ENCODE data around the gene WDR53. TPM values are rescaled to one million over a fixed set of nuclear protein-coding genes. Genes with fewer than 3 reads are reported as not detected.

The WDR53 gene
- total and polyA plus RNA-seq, 9 of the 15 experiments (the other 6 are each of a cell fraction or from before 2014, with no cell fraction given) = 13.0 to 34.5 (median 20.9) TPM

- peak; percentile 67; the same call in 1 of the 2 replicates for TF ChIP-seq ZBTB9 (CRISPR knock-in tag; IDR thresholded peaks at IDR 0.05)
- peak; percentile 63; the same call in 1 of the 2 replicates for TF ChIP-seq PHF8 (IDR thresholded peaks at IDR 0.05; ENCODE audit: borderline replicate concordance, low read length)
- TF ChIP-seq TAF9B (IDR thresholded peaks at IDR 0.05; ENCODE audit: partially characterized antibody) = no peak
- TF ChIP-seq ZBTB17 (CRISPR knock-in tag; IDR thresholded peaks at IDR 0.05) = no peak
- TF ChIP-seq SNRNP70 (optimal IDR thresholded peaks at IDR 0.05; ENCODE audit: low read depth, low read length) = no peak
- TF ChIP-seq DIDO1 (tag; IDR thresholded peaks at IDR 0.05; ENCODE audit: low read depth) = no peak
- no peak for TF ChIP-seq E2F5 (CRISPR knock-in tag; IDR thresholded peaks at IDR 0.05)
- TF ChIP-seq ARID3B (CRISPR knock-in tag; IDR thresholded peaks at IDR 0.05; ENCODE audit: borderline replicate concordance) = no peak
- TF ChIP-seq EZH2 (IDR thresholded peaks at IDR 0.05; ENCODE audit: borderline replicate concordance, low read depth, low read length) = no peak
- no peak for TF ChIP-seq JUND (IDR thresholded peaks at IDR 0.05; ENCODE audit: borderline replicate concordance, low read depth, low read length)
- no peak; the same call in 2 of the 3 replicates for TF ChIP-seq JUND (tag; IDR thresholded peaks at IDR 0.05; ENCODE audit: borderline replicate concordance, low read depth, low read length)
- no peak for TF ChIP-seq ZNF766 (CRISPR knock-in tag; conservative IDR thresholded peaks at IDR 0.05)
- TF ChIP-seq LCOR (CRISPR knock-in tag; IDR thresholded peaks at IDR 0.05) = 0 out of 2 replicates have a peak, but pooled peaks have one; percentile 68
- no peak for TF ChIP-seq ATF6 (CRISPR knock-in tag; IDR thresholded peaks at IDR 0.05)
- TF ChIP-seq CREM (IDR thresholded peaks at IDR 0.05; ENCODE audit: low read depth) = no peak
- TF ChIP-seq PHF21A (IDR thresholded peaks at IDR 0.05; ENCODE audit: borderline replicate concordance, low read depth) = no peak
- no peak for TF ChIP-seq SMAD2 (IDR thresholded peaks at IDR 0.05; ENCODE audit: low read depth, low read length)
- TF ChIP-seq ZNF583 (CRISPR knock-in tag; IDR thresholded peaks at IDR 0.05) = no peak
- TF ChIP-seq POLR2G (IDR thresholded peaks at IDR 0.05; ENCODE audit: low read depth, low read length) = peak; percentile 91
- TF ChIP-seq MAFF (IDR thresholded peaks at IDR 0.05; ENCODE audit: low read length) = no peak
- TF ChIP-seq IRF1 (CRISPR knock-in tag; IDR thresholded peaks at IDR 0.05; ENCODE audit: borderline replicate concordance) = no peak
- TF ChIP-seq MCM5 (IDR thresholded peaks at IDR 0.05; ENCODE audit: low read depth) = no peak
These were observed 39.6 kb downstream of the WDR53 start (continued) for GRCh38 chr3:196528639-196529233.
